Hematopoietic multipotent progenitor cell (in vitro differentiated cells): Measurements from ENCODE around the gene OR4N2. TPM values are rescaled to one million over a fixed set of nuclear protein-coding genes. Genes with fewer than 3 reads are reported as not detected.
"Not testable (repeated sequence)": the region's sequence is repeated elsewhere in the genome, so short reads cannot be mapped to it uniquely, and the experiment has no call there.

Source experiments
- DNase-seq, 3 donors: peaks; one replicate each; pipeline ENCODE4 v3.0.0-alpha.2; 2011 to 2015; ENCODE audit warnings: low read depth in 2 of 3, low spot score in 2 of 3
- total RNA-seq: library from RNA; depleted of rRNA; stranded (reverse); fragments of >200 nt; gene quantifications from one replicate; pipeline ENCODE4 v1.2.3, GENCODE V29; 2012

Gene OR4N2
- not detected for total RNA-seq

- not testable (repeated sequence) for DNase-seq
Measured at GRCh38 chr14:19803470-19803869, at the start of gene OR4N2. Gene OR4N2 (plus strand): TSS chr14:19803770. CDS start chr14:19827449, 23,679 bp downstream.

GRCh38 chr14:19754172-19754571, 49.4 kb upstream of the OR4N2 start:
- DNase-seq = no peak

- DNase-seq = not testable (repeated sequence)
Measured at GRCh38 chr14:19771491-19771890, 32.1 kb upstream of the OR4N2 start.

GRCh38 chr14:19771895-19772430, 31.6 kb upstream of the OR4N2 start:
- no peak for DNase-seq

GRCh38 chr14:19772454-19772853, 31.1 kb upstream of the OR4N2 start:
- DNase-seq = not testable (repeated sequence)

GRCh38 chr14:19773204-19773603, 30.4 kb upstream of the OR4N2 start, which contains the start of gene OR4M1:
Gene OR4M1 (plus strand): TSS chr14:19773504. CDS start chr14:19780323, 6,819 bp downstream.
- not testable (repeated sequence) for DNase-seq

- no peak for DNase-seq
Measured at GRCh38 chr14:19775587-19775986, 28.0 kb upstream of the OR4N2 start.

GRCh38 chr14:19785848-19786247, 17.7 kb upstream of the OR4N2 start:
- DNase-seq = not testable (repeated sequence)

- DNase-seq = not testable (repeated sequence)
Measured at GRCh38 chr14:19787318-19787717, 16.3 kb upstream of the OR4N2 start.

GRCh38 chr14:19788150-19788549, 15.4 kb upstream of the OR4N2 start:
- not testable (repeated sequence) for DNase-seq

GRCh38 chr14:19796520-19797108, 7.0 kb upstream of the OR4N2 start:
- not testable (repeated sequence) for DNase-seq

GRCh38 chr14:19799880-19800279, 3.7 kb upstream of the OR4N2 start:
- DNase-seq = no peak

- DNase-seq = no peak
Measured at GRCh38 chr14:19800282-19801117, 3.1 kb upstream of the OR4N2 start.

- DNase-seq = no peak
Measured at GRCh38 chr14:19801118-19801464, 2.5 kb upstream of the OR4N2 start.

GRCh38 chr14:19813171-19813920, 9.8 kb downstream of the OR4N2 start:
- DNase-seq = not testable (repeated sequence)

GRCh38 chr14:19819879-19820278, 16.3 kb downstream of the OR4N2 start:
- not testable (repeated sequence) for DNase-seq

- DNase-seq = not testable (repeated sequence)
Measured at GRCh38 chr14:19821016-19821415, 17.4 kb downstream of the OR4N2 start.

GRCh38 chr14:19823178-19823577, 19.6 kb downstream of the OR4N2 start:
- DNase-seq = no peak

- no peak for DNase-seq
Measured at GRCh38 chr14:19823765-19824164, 20.2 kb downstream of the OR4N2 start.

GRCh38 chr14:19827626-19828244, 24.2 kb downstream of the OR4N2 start:
- not testable (repeated sequence) for DNase-seq

GRCh38 chr14:19828314-19828713, 24.7 kb downstream of the OR4N2 start:
- no peak for DNase-seq
